ENCODE measurements around the gene IGF2BP3.

GRCh38 chr7:23462846-23463245, 7.4 kb downstream of the IGF2BP3 start:
- TF ChIP-seq EZH2 (IDR thresholded peaks at IDR 0.05; ENCODE audit: low read depth): no peak
- peak; percentile 42; the same call in 1 of the 2 replicates for TF ChIP-seq CTCF (conservative IDR thresholded peaks at IDR 0.05)

All from PC-9 (cell line).